Stimulated activated CD8-positive, alpha-beta memory T cell treated with anti-CD3 and anti-CD28 coated beads, Interleukin-4, amount 100 ng/mL, for 24 hours (primary cell): ENCODE results near the gene ARMCX1.
"Not testable (repeated sequence)": the region's sequence is repeated elsewhere in the genome, so short reads cannot be mapped to it uniquely, and the experiment has no call there.

Experiments used
- DNase-seq: peaks from one replicate; pipeline ENCODE4 v3.0.0-alpha.2; 2020; ENCODE audit warnings: low read depth

Gene ARMCX1

GRCh38 chrX:101550362-101550750 is at the start of gene ARMCX1:
Gene ARMCX1, plus strand, starts transcription at chrX:101550547. Its CDS starts 2,384 bp downstream, at chrX:101552931.
- DNase-seq = peak; percentile 13

- DNase-seq = not testable (repeated sequence)
Measured at GRCh38 chrX:101502929-101503328, 47.4 kb upstream of the ARMCX1 start.

GRCh38 chrX:101507372-101507771 is 43.0 kb upstream of the ARMCX1 start:
- no peak for DNase-seq

- no peak for DNase-seq
Measured at GRCh38 chrX:101507986-101508385, 42.4 kb upstream of the ARMCX1 start.

GRCh38 chrX:101530944-101531343 is 19.4 kb upstream of the ARMCX1 start:
- DNase-seq = no peak

GRCh38 chrX:101539116-101539515 is 11.2 kb upstream of the ARMCX1 start:
- DNase-seq = no peak

- DNase-seq = no peak
Measured at GRCh38 chrX:101550751-101551379, 518 bp downstream of the ARMCX1 start.

- no peak for DNase-seq
Measured at GRCh38 chrX:101551380-101551767, 1.0 kb downstream of the ARMCX1 start.

- DNase-seq = no peak
Measured at GRCh38 chrX:101552714-101553113, 2.4 kb downstream of the ARMCX1 start.

- DNase-seq = no peak
Measured at GRCh38 chrX:101564651-101565050, 14.3 kb downstream of the ARMCX1 start.

- no peak for DNase-seq
Measured at GRCh38 chrX:101595739-101596419, 45.5 kb downstream of the ARMCX1 start.

- not testable (repeated sequence) for DNase-seq
Measured at GRCh38 chrX:101599592-101599991, 49.2 kb downstream of the ARMCX1 start.

GRCh38 chrX:101602077-101602476 is 51.7 kb downstream of the ARMCX1 start:
- no peak for DNase-seq
